Colonic mucosa (tissue), 4 donors: ENCODE data around the gene PHF21A. TPM values are rescaled to one million over a fixed set of nuclear protein-coding genes. Genes with fewer than 3 reads are reported as not detected.

ENCODE experiments used
- DNase-seq: peaks from one replicate; pipeline ENCODE4 v3.0.0-alpha.2; 2020
- H3K27ac ChIP-seq: fragments of 200-600 bp; one replicate; pipeline ENCODE4 v1.8.0; 2021
- H3K27me3 ChIP-seq: fragments of 200-600 bp; one replicate; pipeline ENCODE4 v1.8.0; 2021
- H3K36me3 ChIP-seq: fragments of 200-600 bp; one replicate; pipeline ENCODE4 v1.8.0; 2021
- H3K4me1 ChIP-seq: fragments of 200-600 bp; one replicate; pipeline ENCODE4 v1.8.0; 2021; ENCODE audit warnings: mild to moderate bottlenecking
- H3K4me3 ChIP-seq: fragments of 200-600 bp; one replicate; pipeline ENCODE4 v1.8.0; 2021
- H3K9ac ChIP-seq, 2 donors: one replicate each; pipeline ENCODE4 v1.7.0; 2013; ENCODE audit warnings: control low read depth in 2 of 2, low read depth in 2 of 2, low read length in 2 of 2
- H3K9me3 ChIP-seq: fragments of 200-600 bp; one replicate; pipeline ENCODE4 v1.8.0; 2021
- CTCF ChIP-seq: fragments of 200-600 bp; IDR thresholded peaks from one replicate; pipeline ENCODE4 v1.8.0; 2022; ENCODE audit warnings: antibody characterized with exemption, mild to moderate bottlenecking
- intact Hi-C: fragments of 100-400 bp; cut with DNase I; formaldehyde crosslinking; loops from one replicate; pipeline ENCODE4 v1.14.1; 2022
- total RNA-seq, 2 donors: library from RNA; stranded (reverse); fragmentation: NEBNext Ultra II Directional in 1 of 2; extraction: Animal tissue kit (Norgen Biotek cat#: 25700) in 1 of 2; gene quantifications; one replicate each; pipeline ENCODE4 v1.2.1, GENCODE V29; 2021
- donor health status: healthy.
- donor health status: DM: no; HTN: no; CAD: no.
- donor health status: DM: no; HTN: no; CAD: no.

PHF21A gene
- total RNA-seq, 2 donors from 2014 or later, result 17.0 to 19.1 TPM

- no peak for DNase-seq
- Histone ChIP-seq H3K4me3 (no peak overlapping the region), H3K9ac (no peak overlapping the region), H3K36me3 (no peaks in the 10 kb centered on the region), H3K27ac (no peak overlapping the region), H3K9me3 (no peaks in the 10 kb centered on the region), H3K4me1 (no peaks in the 10 kb centered on the region), H3K27me3 (no peaks in the 10 kb centered on the region)
- intact Hi-C loops, result no loop called here
- no peak for TF ChIP-seq CTCF
Observed at GRCh38 chr11:46107780-46108179, 13.5 kb downstream of the PHF21A start.

- Histone ChIP-seq H3K9me3 (no peaks in the 10 kb centered on the region), H3K4me1 (no peaks in the 10 kb centered on the region), H3K36me3 (no peaks in the 10 kb centered on the region), H3K27me3 (no peaks in the 10 kb centered on the region), H3K4me3 (no peak overlapping the region), H3K9ac (no peak overlapping the region), H3K27ac (no peak overlapping the region)
- TF ChIP-seq CTCF, result no peak
- no peak for DNase-seq
- intact Hi-C loops, result no loop called here
Observed at GRCh38 chr11:46107408-46107718, 13.9 kb downstream of the PHF21A start.

GRCh38 chr11:46106530-46107407, 14.5 kb downstream of the PHF21A start:
- Histone ChIP-seq H3K36me3 (no peaks in the 10 kb centered on the region), H3K9ac (no peak overlapping the region), H3K9me3 (no peaks in the 10 kb centered on the region), H3K4me1 (no peaks in the 10 kb centered on the region), H3K4me3 (no peak overlapping the region), H3K27me3 (no peaks in the 10 kb centered on the region), H3K27ac (no peak overlapping the region)
- TF ChIP-seq CTCF, result no peak
- no peak for DNase-seq
- intact Hi-C loops, result no loop called here

- Histone ChIP-seq H3K4me3 (no peak overlapping the region), H3K9ac (no peak overlapping the region), H3K4me1 (no peaks in the 10 kb centered on the region), H3K36me3 (no peaks in the 10 kb centered on the region), H3K27ac (no peak overlapping the region), H3K9me3 (no peaks in the 10 kb centered on the region), H3K27me3 (no peaks in the 10 kb centered on the region)
- no peak for TF ChIP-seq CTCF
- intact Hi-C loops, result no loop called here
- DNase-seq, result no peak
Observed at GRCh38 chr11:46105926-46106325, 15.3 kb downstream of the PHF21A start.

- H3K27me3 ChIP-seq, result no peaks in the 10 kb centered on the region
- no peaks in the 10 kb centered on the region for H3K9me3 ChIP-seq
- H3K4me1 ChIP-seq, result no peaks in the 10 kb centered on the region
- TF ChIP-seq CTCF, result no peak
- no peak for DNase-seq
- H3K36me3 ChIP-seq, result no peaks in the 10 kb centered on the region
- no peak overlapping the region for H3K9ac ChIP-seq
- intact Hi-C loops, result no loop called here
- H3K27ac ChIP-seq, result no peak overlapping the region
- H3K4me3 ChIP-seq, result no peak overlapping the region
Observed at GRCh38 chr11:46105134-46105628, 16.1 kb downstream of the PHF21A start.
